K562 (cell line): Measurements from ENCODE around the gene RAB3C. TPM values are rescaled to one million over a fixed set of nuclear protein-coding genes. Genes with fewer than 3 reads are reported as not detected.

ENCODE experiments used
- ATAC-seq: fragments of 200-7000 bp; cut with Tn5 transposase; 3 replicates; pipeline ENCODE4 v1.9.1; 2020; ENCODE audit warnings: moderate library complexity
- BruUV-seq: library from RNA; stranded (reverse); fragments of 400-500 nt; replicated peaks from 2 replicates; lab custom pipeline; 2021; lab: Mats Ljungman, UMichigan
- CTCF ChIA-PET: fragments of 300-600 bp; formaldehyde crosslinking; extraction: SDS; loops from one replicate; lab custom pipeline; 2021; ENCODE audit warnings: low intra/inter-chr PET ratio; lab: Yijun Ruan, JAX
- POLR2A ChIA-PET: fragments of 300-600, 350-650 bp; sonication (Branson Sonifier 250); formaldehyde crosslinking; extraction: SDS; loops from one replicate; lab custom pipeline; 2021; ENCODE audit warnings: antibody characterized with exemption, inconsistent platforms; lab: Yijun Ruan, JAX
- DNase-seq, 4 experiments: peaks; one replicate each; pipeline versions ENCODE4 v3.0.0 to v3.0.0-alpha.2; 2011 to 2018; ENCODE audit warnings: low spot score in 3 of 4, mixed read lengths in 3 of 4; ENCODE audit errors: extremely low read depth in 1 of 4
- FAIRE-seq: peaks from 2 replicates; lab custom pipeline; 2011; peaks lifted over from hg19 to GRCh38; lab: Jason Lieb, UNC
- H2AFZ ChIP-seq: 2 replicates; pipeline ENCODE4 v1.6.0; 2011; ENCODE audit warnings: low read depth, low read length, control low read depth, inconsistent platforms
- H3K27ac ChIP-seq: fragments of 200-600 bp; 3 replicates; pipeline ENCODE4 v1.8.0; 2011; ENCODE audit warnings: low read depth, mild to moderate bottlenecking, control low read depth, inconsistent platforms, low read length, moderate library complexity, mixed read lengths; ENCODE audit errors: extremely low read depth
- H3K27me3 ChIP-seq, 2 experiments: fragments of 300-600 bp in 1 of 2; 2 replicates in 1 of 2; 3 replicates in 1 of 2; pipeline versions ENCODE4 v1.6.0 to v1.8.0; 2011; ENCODE audit warnings: inconsistent platforms in 2 of 2, low read length in 2 of 2, mild to moderate bottlenecking in 1 of 2, mixed read lengths in 1 of 2, moderate library complexity in 1 of 2; ENCODE audit not compliant: control insufficient read depth in 2 of 2, insufficient read depth in 2 of 2
- H3K36me3 ChIP-seq: fragments of 300-600 bp; 3 replicates; pipeline ENCODE4 v1.8.0; 2011; ENCODE audit warnings: mild to moderate bottlenecking, low read length, inconsistent platforms; ENCODE audit not compliant: control insufficient read depth, insufficient read depth
- H3K4me1 ChIP-seq, 2 experiments: fragments of 200-600 bp in 1 of 2; replicated peaks in 1 of 2; 2 replicates in 1 of 2; 3 replicates in 1 of 2; pipeline versions ENCODE4 v1.5.1 to v1.8.0; 2011; ENCODE audit warnings: inconsistent platforms in 2 of 2, low read length in 2 of 2, mild to moderate bottlenecking in 1 of 2, mixed read lengths in 1 of 2, moderate library complexity in 1 of 2; ENCODE audit not compliant: control insufficient read depth in 2 of 2, insufficient read depth in 2 of 2
- H3K4me2 ChIP-seq: 2 replicates; pipeline ENCODE4 v1.6.1; 2011; ENCODE audit warnings: low read length, control low read depth, inconsistent platforms, mixed read lengths; ENCODE audit not compliant: insufficient read depth
- H3K4me3 ChIP-seq: fragments of 200-600 bp; sonication (generic), shearing (Covaris generic); 2 replicates; pipeline ENCODE4 v1.5.1; 2016; ENCODE audit warnings: control low read depth, inconsistent platforms
- H3K79me2 ChIP-seq: fragments of 200-600 bp; 3 replicates; pipeline ENCODE4 v1.8.0; 2011; ENCODE audit warnings: low read length, inconsistent platforms; ENCODE audit not compliant: control insufficient read depth, insufficient read depth
- H3K9ac ChIP-seq, 2 experiments: 2 replicates each; pipeline versions ENCODE4 v1.6.0 to v1.6.1; 2011; ENCODE audit warnings: low read depth in 2 of 2, low read length in 2 of 2, control low read depth in 1 of 2, inconsistent platforms in 1 of 2, mild to moderate bottlenecking in 1 of 2, mixed read lengths in 1 of 2; ENCODE audit not compliant: insufficient read depth in 1 of 2
- H3K9me1 ChIP-seq: one replicate; pipeline ENCODE4 v1.6.0; 2011; ENCODE audit warnings: inconsistent platforms, mild to moderate bottlenecking, low read length, moderate library complexity; ENCODE audit not compliant: control insufficient read depth, insufficient read depth
- H3K9me3 ChIP-seq: replicated peaks from 2 replicates; pipeline ENCODE4 v1.5.1; 2011; ENCODE audit warnings: low read depth, low read length, inconsistent platforms; ENCODE audit not compliant: control insufficient read depth, insufficient read depth
- H4K20me1 ChIP-seq: replicated peaks from 2 replicates; pipeline ENCODE4 v1.6.1; 2011; ENCODE audit warnings: low read length, inconsistent platforms, mixed read lengths; ENCODE audit not compliant: control insufficient read depth, insufficient read depth
- CHD4 ChIP-seq: fragments of 200-600 bp; sonication (generic); IDR thresholded peaks from 3 replicates; pipeline ENCODE4 v1.6.1; 2012; ENCODE audit warnings: low read depth, mild to moderate bottlenecking, mixed read lengths, low read length, inconsistent platforms; ENCODE audit not compliant: insufficient read depth, insufficient replicate concordance, poor library complexity, severe bottlenecking
- CXXC5 ChIP-seq: fragments of 250-450 bp; sonication (Bioruptor Pico); IDR thresholded peaks from 2 replicates; pipeline ENCODE4 v1.8.0; 2022; ENCODE audit warnings: inconsistent platforms, mild to moderate bottlenecking, moderate library complexity
- DMBX1 ChIP-seq: fragments of 250-450 bp; sonication (Bioruptor Pico); IDR thresholded peaks from 2 replicates; pipeline ENCODE4 v1.8.0; 2022; ENCODE audit warnings: inconsistent platforms, mild to moderate bottlenecking, moderate library complexity, borderline replicate concordance
- RBBP5 ChIP-seq: fragments of 200-600 bp; sonication (generic); IDR thresholded peaks from 2 replicates; pipeline ENCODE4 v1.6.1; 2012; ENCODE audit warnings: borderline replicate concordance, mild to moderate bottlenecking, low read length, control low read depth, inconsistent platforms; ENCODE audit not compliant: insufficient read depth, poor library complexity, severe bottlenecking
- SAFB2 ChIP-seq: fragments of 200-400 bp; formaldehyde crosslinking; IDR thresholded peaks from 2 replicates; pipeline ENCODE4 v1.6.1; 2018; ENCODE audit warnings: borderline replicate concordance, low read length, low read depth, moderate library complexity; ENCODE audit not compliant: severe bottlenecking
- SNIP1 ChIP-seq: fragments of 450-650 bp; IDR thresholded peaks from 2 replicates; pipeline ENCODE4 v1.7.1; 2017; ENCODE audit warnings: low read depth, mild to moderate bottlenecking
- ZNF76 ChIP-seq: fragments of 250-450 bp; sonication (Bioruptor Pico); IDR thresholded peaks from 2 replicates; pipeline ENCODE4 v1.4.0; 2020; ENCODE audit warnings: mild to moderate bottlenecking, moderate library complexity, borderline replicate concordance
- WGBS: fragments of 100-300 bp; shearing (Covaris generic); methylation state at CpG from one replicate; pipeline ENCODE4 v1.1.6; 2016; ENCODE audit warnings: low coverage, mixed read lengths; ENCODE audit not compliant: insufficient coverage; ENCODE audit errors: missing lambda C conversion rate; 5-methylcytosine and 5-hydroxymethylcytosine counted together
- in situ Hi-C: fragments of 300-500 bp; cut with MboI; formaldehyde crosslinking; loops from 4 replicates; pipeline ENCODE4 v1.15.0; 2018; ENCODE audit warnings: inconsistent platforms, mixed read lengths
- intact Hi-C: fragments of 100-400 bp; cut with micrococcal nuclease; formaldehyde crosslinking; loops from 2 replicates; pipeline ENCODE4 v1.14.2; 2022
- polyA plus RNA-seq, 8 experiments: library from polyadenylated mRNA; depleted of rRNA in 4 of 8; stranded (reverse) in 5 of 8; unstranded in 3 of 8; fragments of >200 nt; fragmentation: Nextera tagmentation in 2 of 8; fragmentation: Illumina TruSeq in 1 of 8; extraction: Ambion mirVana in 2 of 8; extraction: Trizol in 1 of 8; gene quantifications; 2 replicates each; pipeline versions ENCODE4 v1.2.1 to v1.2.3, GENCODE V29; 2011 to 2014; ENCODE audit warnings: inconsistent platforms in 1 of 8, missing spikeins in 1 of 8
- total RNA-seq, 7 experiments: library from RNA; depleted of rRNA in 6 of 7; stranded (reverse); fragments of >200 nt in 6 of 7; fragmentation: Illumina TruSeq in 2 of 7; extraction: Trizol in 2 of 7; gene quantifications; 2 replicates each; pipeline versions ENCODE4 v1.2.1 to v1.2.3, GENCODE V29; 2011 to 2021; ENCODE audit warnings: low replicate concordance in 1 of 7
- TF ChIP-seq, protein P1 (sequence below), 2 experiments: fragments of 450-650 bp in 1 of 2; sonication (generic) in 1 of 2; formaldehyde crosslinking; conservative IDR thresholded peaks; 2 replicates each; pipeline versions ENCODE4 v1.4.0 to v1.8.1; 2020 to 2022; ENCODE audit warnings: mild to moderate bottlenecking in 1 of 2, missing genetic modification reagents in 1 of 2
- TF ChIP-seq, protein P2 (sequence below): fragments of 450-650 bp; IDR thresholded peaks from 2 replicates; pipeline ENCODE4 v1.6.1; 2016; ENCODE audit warnings: low read depth

The RAB3C gene
- total and polyA plus RNA-seq, 9 of the 15 experiments (the other 6 are each of a cell fraction or from before 2014, with no cell fraction given) = not detected

DNA sequence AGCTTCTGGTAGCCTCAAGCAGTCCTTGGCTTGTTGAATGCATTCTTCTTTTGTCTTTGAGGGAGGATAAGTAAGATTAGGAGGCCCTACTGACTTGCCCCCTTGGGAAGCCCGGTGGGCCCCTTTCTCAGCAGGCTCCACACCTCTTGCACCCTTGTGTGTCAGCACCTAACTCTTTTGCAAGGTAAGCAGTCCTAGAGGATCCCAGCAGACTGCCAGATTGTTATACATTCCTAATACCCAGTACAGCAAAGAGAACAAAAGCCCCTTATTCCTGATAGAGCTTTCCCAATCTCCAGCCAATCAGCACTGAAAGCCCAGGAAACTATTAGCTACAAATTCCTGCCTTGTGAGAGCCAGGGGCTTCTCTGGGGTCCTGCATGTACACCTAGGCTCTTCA, 152.8 kb downstream of the RAB3C start:
- Histone ChIP-seq H3K27me3 (no peaks in the 10 kb centered on the region), H2AFZ (no peak overlapping the region), H3K4me1 (no peaks in the 10 kb centered on the region), H4K20me1 (no peaks in the 10 kb centered on the region), H3K9ac (no peak overlapping the region), H3K36me3 (no peaks in the 10 kb centered on the region), H3K4me3 (no peak overlapping the region), H3K9me1 (no peaks in the 10 kb centered on the region), H3K4me2 (no peak overlapping the region), H3K79me2 (no peaks in the 10 kb centered on the region), H3K9me3 (no peaks in the 10 kb centered on the region), H3K27ac (no peak overlapping the region)
- TF ChIP-seq, protein P1, sequence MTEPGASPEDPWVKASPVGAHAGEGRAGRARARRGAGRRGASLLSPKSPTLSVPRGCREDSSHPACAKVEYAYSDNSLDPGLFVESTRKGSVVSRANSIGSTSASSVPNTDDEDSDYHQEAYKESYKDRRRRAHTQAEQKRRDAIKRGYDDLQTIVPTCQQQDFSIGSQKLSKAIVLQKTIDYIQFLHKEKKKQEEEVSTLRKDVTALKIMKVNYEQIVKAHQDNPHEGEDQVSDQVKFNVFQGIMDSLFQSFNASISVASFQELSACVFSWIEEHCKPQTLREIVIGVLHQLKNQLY (CRISPR knock-in tag; conservative IDR thresholded peaks at IDR 0.05) = no peak
- TF ChIP-seq ZNF76 (CRISPR knock-in tag) = no peak
- no peak for TF ChIP-seq RBBP5
- no peak for TF ChIP-seq CHD4
- TF ChIP-seq DMBX1 (CRISPR knock-in tag) = no peak
- TF ChIP-seq, protein P2, sequence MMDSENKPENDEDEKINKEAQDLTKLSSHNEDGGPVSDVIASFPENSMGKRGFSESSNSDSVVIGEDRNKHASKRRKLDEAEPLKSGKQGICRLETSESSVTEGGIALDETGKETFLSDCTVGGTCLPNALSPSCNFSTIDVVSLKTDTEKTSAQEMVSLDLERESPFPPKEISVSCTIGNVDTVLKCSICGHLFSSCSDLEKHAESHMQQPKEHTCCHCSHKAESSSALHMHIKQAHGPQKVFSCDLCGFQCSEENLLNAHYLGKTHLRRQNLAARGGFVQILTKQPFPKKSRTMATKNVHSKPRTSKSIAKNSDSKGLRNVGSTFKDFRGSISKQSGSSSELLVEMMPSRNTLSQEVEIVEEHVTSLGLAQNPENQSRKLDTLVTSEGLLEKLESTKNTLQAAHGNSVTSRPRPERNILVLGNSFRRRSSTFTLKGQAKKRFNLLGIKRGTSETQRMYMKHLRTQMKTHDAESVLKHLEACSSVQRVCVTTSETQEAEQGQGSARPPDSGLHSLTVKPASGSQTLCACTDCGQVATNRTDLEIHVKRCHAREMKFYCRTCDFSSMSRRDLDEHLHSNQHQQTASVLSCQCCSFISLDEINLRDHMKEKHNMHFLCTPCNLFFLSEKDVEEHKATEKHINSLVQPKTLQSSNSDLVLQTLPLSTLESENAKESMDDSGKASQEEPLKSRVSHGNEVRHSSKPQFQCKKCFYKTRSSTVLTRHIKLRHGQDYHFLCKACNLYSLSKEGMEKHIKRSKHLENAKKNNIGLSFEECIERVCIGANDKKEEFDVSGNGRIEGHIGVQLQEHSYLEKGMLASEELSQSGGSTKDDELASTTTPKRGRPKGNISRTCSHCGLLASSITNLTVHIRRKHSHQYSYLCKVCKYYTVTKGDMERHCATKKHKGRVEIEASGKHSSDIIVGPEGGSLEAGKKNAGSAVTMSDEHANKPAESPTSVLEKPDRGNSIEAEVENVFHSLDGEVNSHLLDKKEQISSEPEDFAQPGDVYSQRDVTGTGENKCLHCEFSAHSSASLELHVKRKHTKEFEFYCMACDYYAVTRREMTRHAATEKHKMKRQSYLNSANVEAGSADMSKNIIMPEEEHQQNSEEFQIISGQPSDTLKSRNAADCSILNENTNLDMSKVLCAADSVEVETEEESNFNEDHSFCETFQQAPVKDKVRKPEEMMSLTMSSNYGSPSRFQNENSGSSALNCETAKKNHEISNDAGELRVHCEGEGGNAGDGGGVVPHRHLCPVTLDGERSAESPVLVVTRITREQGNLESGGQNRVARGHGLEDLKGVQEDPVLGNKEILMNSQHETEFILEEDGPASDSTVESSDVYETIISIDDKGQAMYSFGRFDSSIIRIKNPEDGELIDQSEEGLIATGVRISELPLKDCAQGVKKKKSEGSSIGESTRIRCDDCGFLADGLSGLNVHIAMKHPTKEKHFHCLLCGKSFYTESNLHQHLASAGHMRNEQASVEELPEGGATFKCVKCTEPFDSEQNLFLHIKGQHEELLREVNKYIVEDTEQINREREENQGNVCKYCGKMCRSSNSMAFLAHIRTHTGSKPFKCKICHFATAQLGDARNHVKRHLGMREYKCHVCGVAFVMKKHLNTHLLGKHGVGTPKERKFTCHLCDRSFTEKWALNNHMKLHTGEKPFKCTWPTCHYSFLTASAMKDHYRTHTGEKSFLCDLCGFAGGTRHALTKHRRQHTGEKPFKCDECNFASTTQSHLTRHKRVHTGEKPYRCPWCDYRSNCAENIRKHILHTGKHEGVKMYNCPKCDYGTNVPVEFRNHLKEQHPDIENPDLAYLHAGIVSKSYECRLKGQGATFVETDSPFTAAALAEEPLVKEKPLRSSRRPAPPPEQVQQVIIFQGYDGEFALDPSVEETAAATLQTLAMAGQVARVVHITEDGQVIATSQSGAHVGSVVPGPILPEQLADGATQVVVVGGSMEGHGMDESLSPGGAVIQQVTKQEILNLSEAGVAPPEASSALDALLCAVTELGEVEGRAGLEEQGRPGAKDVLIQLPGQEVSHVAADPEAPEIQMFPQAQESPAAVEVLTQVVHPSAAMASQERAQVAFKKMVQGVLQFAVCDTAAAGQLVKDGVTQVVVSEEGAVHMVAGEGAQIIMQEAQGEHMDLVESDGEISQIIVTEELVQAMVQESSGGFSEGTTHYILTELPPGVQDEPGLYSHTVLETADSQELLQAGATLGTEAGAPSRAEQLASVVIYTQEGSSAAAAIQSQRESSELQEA = no peak
- no peak for TF ChIP-seq SNIP1
- TF ChIP-seq CXXC5 = no peak
- TF ChIP-seq SAFB2 = no peak
- CTCF ChIA-PET = no interaction called here
- no TSS peak for BruUV-seq
- WGBS = 0% methylated on average over 1 of the region's 1 CpG
- FAIRE-seq = no peak
- no peak for ATAC-seq
- in situ Hi-C loops = no loop called here
- POLR2A ChIA-PET = no interaction called here
- intact Hi-C loops = no loop called here
- DNase-seq = no peak
